NCI-H146 treated with DMSO at 0.1 percent for 48 hours (cell line): Measurements from ENCODE around the gene AFF3.

Experiments used
- DNase-seq: peaks from one replicate; lab custom pipeline; 2025; ENCODE audit not compliant: unreplicated experiment; lab: John Stamatoyannopoulos, UW

The AFF3 gene

GRCh38 chr2:100043891-100044255 lies 98.5 kb downstream of the AFF3 start:
- DNase-seq, result no peak

- DNase-seq, result no peak
Observed at GRCh38 chr2:100043081-100043890, 99.1 kb downstream of the AFF3 start.

GRCh38 chr2:100042562-100042961 lies 99.8 kb downstream of the AFF3 start:
- no peak for DNase-seq

GRCh38 chr2:100041946-100042345 lies 100.4 kb downstream of the AFF3 start:
- no peak for DNase-seq

GRCh38 chr2:100041385-100041784 lies 101.0 kb downstream of the AFF3 start:
- no peak for DNase-seq

GRCh38 chr2:100040906-100041305 lies 101.5 kb downstream of the AFF3 start:
- no peak for DNase-seq

- DNase-seq, result no peak
Observed at GRCh38 chr2:100039291-100039980, 103.0 kb downstream of the AFF3 start.

- DNase-seq, result no peak
Observed at GRCh38 chr2:100038011-100038410, 104.4 kb downstream of the AFF3 start.

GRCh38 chr2:100036793-100037192 lies 105.6 kb downstream of the AFF3 start:
- DNase-seq, result peak; percentile 71

GRCh38 chr2:100036026-100036425 lies 106.4 kb downstream of the AFF3 start:
- no peak for DNase-seq

GRCh38 chr2:100034431-100034830 lies 108.0 kb downstream of the AFF3 start:
- DNase-seq, result no peak

GRCh38 chr2:100033976-100034375 lies 108.4 kb downstream of the AFF3 start:
- DNase-seq, result no peak

- DNase-seq, result no peak
Observed at GRCh38 chr2:100031604-100032003, 110.8 kb downstream of the AFF3 start.

- DNase-seq, result no peak
Observed at GRCh38 chr2:100029460-100029859, 112.9 kb downstream of the AFF3 start.

- no peak for DNase-seq
Observed at GRCh38 chr2:100021791-100022340, 120.5 kb downstream of the AFF3 start.

- DNase-seq, result no peak
Observed at GRCh38 chr2:100019499-100019898, 122.9 kb downstream of the AFF3 start.

GRCh38 chr2:100018341-100019193 lies 123.8 kb downstream of the AFF3 start:
- DNase-seq, result no peak

- no peak for DNase-seq
Observed at GRCh38 chr2:100017633-100018032, 124.8 kb downstream of the AFF3 start.

GRCh38 chr2:100016756-100017155 lies 125.6 kb downstream of the AFF3 start:
- no peak for DNase-seq

GRCh38 chr2:100015849-100016248 lies 126.5 kb downstream of the AFF3 start:
- no peak for DNase-seq
